ENCODE data around the gene ASB8. TPM values are rescaled to one million over a fixed set of nuclear protein-coding genes. Genes with fewer than 3 reads are reported as not detected.

Gene ASB8
- total RNA-seq, 3 donors from 2014 or later (not counting 1 experiment from before 2014, with no cell fraction given), result 62.9 to 73.8 (median 71.3) TPM

DNA sequence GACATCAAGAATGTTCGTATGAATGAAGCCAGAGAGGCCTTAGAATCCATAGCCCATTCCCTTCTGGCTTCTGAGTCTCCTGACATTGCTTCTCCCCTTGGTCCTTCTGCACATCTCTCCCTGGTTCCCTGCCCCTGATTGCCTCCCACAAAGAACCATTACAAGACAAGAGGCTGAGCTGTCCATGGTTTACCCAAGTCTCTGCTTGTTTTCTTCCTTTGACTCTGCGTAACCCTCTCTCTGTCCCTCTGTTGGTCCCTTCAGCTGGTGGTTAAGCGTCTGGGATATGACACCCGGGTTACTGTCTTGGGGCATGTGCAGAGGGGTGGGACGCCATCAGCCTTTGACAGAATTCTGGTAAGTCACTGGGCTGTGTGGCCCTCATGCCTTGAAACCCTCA is 22.3 kb downstream of the ASB8 start:
- no peaks in the 10 kb centered on the region for H3K27me3 Mint-ChIP-seq (ENCODE audit: low read depth in 2 of 2)
- H3K27ac Mint-ChIP-seq, result no peak overlapping the region
- H3K27me3 ChIP-seq (ENCODE audit: control insufficient read depth, insufficient read depth, low read length), result no peaks in the 10 kb centered on the region
- 93% methylated on average over 5 of the region's 5 CpGs for WGBS (ENCODE audit: insufficient coverage)
- H3K27ac ChIP-seq (ENCODE audit: low read length), result no peak overlapping the region
- H3K36me3 Mint-ChIP-seq, result no peaks in the 10 kb centered on the region
- ATAC-seq, result no peak
- H3K4me3 ChIP-seq (ENCODE audit: low read length), result no peak overlapping the region
- H3K4me3 Mint-ChIP-seq, result no peak overlapping the region
- no peaks in the 10 kb centered on the region for H3K36me3 ChIP-seq (ENCODE audit: control insufficient read depth, insufficient read depth, low read length)
- no peaks in the 10 kb centered on the region for H3K4me1 Mint-ChIP-seq
- DNase-seq, result no peak
- H3K4me1 ChIP-seq (ENCODE audit: control insufficient read depth, insufficient read depth, low read length), result no peaks in the 10 kb centered on the region
- TF ChIP-seq, protein P1, sequence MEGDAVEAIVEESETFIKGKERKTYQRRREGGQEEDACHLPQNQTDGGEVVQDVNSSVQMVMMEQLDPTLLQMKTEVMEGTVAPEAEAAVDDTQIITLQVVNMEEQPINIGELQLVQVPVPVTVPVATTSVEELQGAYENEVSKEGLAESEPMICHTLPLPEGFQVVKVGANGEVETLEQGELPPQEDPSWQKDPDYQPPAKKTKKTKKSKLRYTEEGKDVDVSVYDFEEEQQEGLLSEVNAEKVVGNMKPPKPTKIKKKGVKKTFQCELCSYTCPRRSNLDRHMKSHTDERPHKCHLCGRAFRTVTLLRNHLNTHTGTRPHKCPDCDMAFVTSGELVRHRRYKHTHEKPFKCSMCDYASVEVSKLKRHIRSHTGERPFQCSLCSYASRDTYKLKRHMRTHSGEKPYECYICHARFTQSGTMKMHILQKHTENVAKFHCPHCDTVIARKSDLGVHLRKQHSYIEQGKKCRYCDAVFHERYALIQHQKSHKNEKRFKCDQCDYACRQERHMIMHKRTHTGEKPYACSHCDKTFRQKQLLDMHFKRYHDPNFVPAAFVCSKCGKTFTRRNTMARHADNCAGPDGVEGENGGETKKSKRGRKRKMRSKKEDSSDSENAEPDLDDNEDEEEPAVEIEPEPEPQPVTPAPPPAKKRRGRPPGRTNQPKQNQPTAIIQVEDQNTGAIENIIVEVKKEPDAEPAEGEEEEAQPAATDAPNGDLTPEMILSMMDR (IDR thresholded peaks at IDR 0.05), result no peak
- intact Hi-C loops (cut with micrococcal nuclease), result no loop called here
- no peaks in the 10 kb centered on the region for H3K9me3 Mint-ChIP-seq
- H3K9me3 ChIP-seq (ENCODE audit: control insufficient read depth, insufficient read depth, low read length), result no peaks in the 10 kb centered on the region

DNA sequence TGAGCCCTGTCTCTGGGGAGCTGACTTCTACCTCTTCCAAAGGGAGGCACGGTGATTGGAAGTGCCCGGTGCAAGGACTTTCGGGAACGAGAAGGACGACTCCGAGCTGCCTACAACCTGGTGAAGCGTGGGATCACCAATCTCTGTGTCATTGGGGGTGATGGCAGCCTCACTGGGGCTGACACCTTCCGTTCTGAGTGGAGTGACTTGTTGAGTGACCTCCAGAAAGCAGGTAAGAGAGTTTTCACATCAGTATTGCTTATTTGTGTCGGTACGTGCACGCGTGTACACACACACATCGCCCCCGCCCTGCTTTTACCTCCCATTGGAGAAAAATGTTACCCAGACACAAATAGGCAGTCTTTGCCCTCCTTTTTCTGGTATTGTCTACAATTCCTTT is 24.5 kb downstream of the ASB8 start:
- 96% methylated on average over 14 of the region's 14 CpGs for WGBS (ENCODE audit: insufficient coverage)
- H3K27ac Mint-ChIP-seq, result no peak overlapping the region
- H3K9me3 Mint-ChIP-seq, result no peaks in the 10 kb centered on the region
- H3K27me3 Mint-ChIP-seq (ENCODE audit: low read depth in 2 of 2), result no peaks in the 10 kb centered on the region
- H3K36me3 Mint-ChIP-seq, result no peaks in the 10 kb centered on the region
- no peaks in the 10 kb centered on the region for H3K4me1 Mint-ChIP-seq
- Histone ChIP-seq H3K27me3 (ENCODE audit: control insufficient read depth, insufficient read depth, low read length) (no peaks in the 10 kb centered on the region), H3K9me3 (ENCODE audit: control insufficient read depth, insufficient read depth, low read length) (no peaks in the 10 kb centered on the region), H3K4me3 (ENCODE audit: low read length) (no peak overlapping the region), H3K4me1 (ENCODE audit: control insufficient read depth, insufficient read depth, low read length) (no peaks in the 10 kb centered on the region), H3K27ac (ENCODE audit: low read length) (no peak overlapping the region), H3K36me3 (ENCODE audit: control insufficient read depth, insufficient read depth, low read length) (no peaks in the 10 kb centered on the region)
- TF ChIP-seq, protein P1 (IDR thresholded peaks at IDR 0.05), result no peak
- intact Hi-C loops (cut with micrococcal nuclease), result no loop called here
- H3K4me3 Mint-ChIP-seq, result no peak overlapping the region
- DNase-seq (no peak), ATAC-seq (no peak)

DNA sequence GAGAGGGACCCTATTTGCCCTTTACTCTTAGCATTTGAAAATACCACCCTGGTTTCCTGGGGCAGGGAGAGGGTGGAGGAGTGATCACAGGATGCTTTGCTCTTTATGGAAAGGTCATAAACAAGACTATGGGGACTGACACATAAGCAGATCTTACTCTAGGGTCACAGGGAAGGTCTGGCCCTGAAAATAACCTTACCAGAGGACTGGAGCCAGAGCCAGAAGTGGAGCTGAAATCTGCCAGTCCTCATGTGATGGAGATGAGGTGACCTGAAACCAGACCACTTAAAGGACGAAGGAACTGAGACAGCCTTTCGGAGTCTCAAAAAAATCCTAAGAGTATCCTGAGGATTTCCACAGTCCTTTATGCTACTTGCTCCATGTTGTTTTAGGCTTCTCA is 25.8 kb downstream of the ASB8 start:
- H3K4me1 Mint-ChIP-seq, result no peaks in the 10 kb centered on the region
- no peaks in the 10 kb centered on the region for H3K27me3 Mint-ChIP-seq (ENCODE audit: low read depth in 2 of 2)
- Histone ChIP-seq H3K27ac (ENCODE audit: low read length) (no peak overlapping the region), H3K36me3 (ENCODE audit: control insufficient read depth, insufficient read depth, low read length) (no peaks in the 10 kb centered on the region), H3K4me3 (ENCODE audit: low read length) (no peak overlapping the region), H3K27me3 (ENCODE audit: control insufficient read depth, insufficient read depth, low read length) (no peaks in the 10 kb centered on the region), H3K4me1 (ENCODE audit: control insufficient read depth, insufficient read depth, low read length) (no peaks in the 10 kb centered on the region), H3K9me3 (ENCODE audit: control insufficient read depth, insufficient read depth, low read length) (no peaks in the 10 kb centered on the region)
- ATAC-seq (no peak), DNase-seq (no peak)
- H3K27ac Mint-ChIP-seq, result no peak overlapping the region
- H3K9me3 Mint-ChIP-seq, result no peaks in the 10 kb centered on the region
- H3K36me3 Mint-ChIP-seq, result no peaks in the 10 kb centered on the region
- TF ChIP-seq, protein P1 (IDR thresholded peaks at IDR 0.05), result no peak
- 95% methylated on average over 2 of the region's 2 CpGs for WGBS (ENCODE audit: insufficient coverage)
- no peak overlapping the region for H3K4me3 Mint-ChIP-seq
- intact Hi-C loops (cut with micrococcal nuclease), result no loop called here

DNA sequence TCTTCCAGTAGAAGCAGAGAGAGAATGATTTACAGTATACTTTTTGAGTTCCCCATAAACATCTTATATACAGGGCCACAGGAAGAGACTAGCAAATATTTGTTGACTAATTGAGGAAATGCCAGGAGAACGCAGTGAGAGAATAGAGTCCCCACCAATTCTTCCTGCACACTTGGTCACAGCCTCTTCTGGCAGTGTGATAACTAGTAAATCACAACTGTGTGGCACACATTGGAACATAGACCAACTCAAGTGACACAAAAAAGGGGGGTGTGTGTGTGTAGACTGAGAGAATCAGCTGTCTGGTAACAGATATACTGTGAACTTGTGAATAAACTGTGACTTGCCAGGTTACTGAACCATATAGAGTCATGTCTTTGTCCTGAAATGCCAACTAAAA is 27.9 kb downstream of the ASB8 start:
- no peaks in the 10 kb centered on the region for H3K4me1 ChIP-seq (ENCODE audit: control insufficient read depth, insufficient read depth, low read length)
- 100% methylated on average over 1 of the region's 1 CpG for WGBS (ENCODE audit: insufficient coverage)
- H3K36me3 Mint-ChIP-seq, result no peaks in the 10 kb centered on the region

More for the DNA sequence above, 27.9 kb downstream of the ASB8 start:
- H3K27me3 ChIP-seq (ENCODE audit: control insufficient read depth, insufficient read depth, low read length), result no peaks in the 10 kb centered on the region
- no peaks in the 10 kb centered on the region for H3K9me3 Mint-ChIP-seq
- no peaks in the 10 kb centered on the region for H3K9me3 ChIP-seq (ENCODE audit: control insufficient read depth, insufficient read depth, low read length)
- H3K27ac Mint-ChIP-seq, result no peak overlapping the region
- H3K4me1 Mint-ChIP-seq, result no peaks in the 10 kb centered on the region
- no peak overlapping the region for H3K4me3 Mint-ChIP-seq
- TF ChIP-seq, protein P1 (IDR thresholded peaks at IDR 0.05), result no peak
- DNase-seq (no peak), ATAC-seq (no peak)
- no peaks in the 10 kb centered on the region for H3K36me3 ChIP-seq (ENCODE audit: control insufficient read depth, insufficient read depth, low read length)
- no peak overlapping the region for H3K4me3 ChIP-seq (ENCODE audit: low read length)
- H3K27ac ChIP-seq (ENCODE audit: low read length), result no peak overlapping the region
- no peaks in the 10 kb centered on the region for H3K27me3 Mint-ChIP-seq (ENCODE audit: low read depth in 2 of 2)
- intact Hi-C loops (cut with micrococcal nuclease), result no loop called here

Measured in natural killer cell (primary cell).